ENCODE measurements around the gene CD80. TPM values are rescaled to one million over a fixed set of nuclear protein-coding genes. Genes with fewer than 3 reads are reported as not detected.

The CD80 gene
- total RNA-seq, 3 donors from 2014 or later (not counting 1 experiment from before 2014, with no cell fraction given), result 0.40 to 1.1 TPM; not detected in 1

- Mint-ChIP-seq H3K4me1 (no peaks in the 10 kb centered on the region), H3K27me3 (ENCODE audit: low read depth in 2 of 2) (peaks cover 0 to 3% of the 10 kb centered on the region in 2 donors), H3K36me3 (no peaks in the 10 kb centered on the region), H3K9me3 (no peaks in the 10 kb centered on the region), H3K27ac (no peak overlapping the region), H3K4me3 (no peak overlapping the region)
- ATAC-seq (no peak), DNase-seq (no peak)
- Histone ChIP-seq H3K4me3 (ENCODE audit: low read length) (no peak overlapping the region), H3K36me3 (ENCODE audit: control insufficient read depth, insufficient read depth, low read length) (no peaks in the 10 kb centered on the region), H3K4me1 (ENCODE audit: control insufficient read depth, insufficient read depth, low read length) (no peaks in the 10 kb centered on the region), H3K9me3 (ENCODE audit: control insufficient read depth, insufficient read depth, low read length) (no peaks in the 10 kb centered on the region), H3K27ac (ENCODE audit: low read length) (no peak overlapping the region), H3K27me3 (ENCODE audit: control insufficient read depth, insufficient read depth, low read length) (no peaks in the 10 kb centered on the region)
- intact Hi-C loops (cut with micrococcal nuclease), result no loop called here
- 53% methylated on average over 3 of the region's 3 CpGs for WGBS (ENCODE audit: insufficient coverage)
- no peak for TF ChIP-seq CTCF (IDR thresholded peaks at IDR 0.05)
Measured at GRCh38 chr3:119548341-119548740, 11.1 kb downstream of the CD80 start.

GRCh38 chr3:119547227-119547626, 12.2 kb downstream of the CD80 start:
- intact Hi-C loops (cut with micrococcal nuclease), result no loop called here
- no peak for TF ChIP-seq CTCF (IDR thresholded peaks at IDR 0.05)

GRCh38 chr3:119543147-119543546, 16.3 kb downstream of the CD80 start:
- no peaks in the 10 kb centered on the region for H3K4me1 ChIP-seq (ENCODE audit: control insufficient read depth, insufficient read depth, low read length)
- no peak for DNase-seq
- Mint-ChIP-seq H3K4me3 (no peak overlapping the region), H3K36me3 (no peaks in the 10 kb centered on the region), H3K4me1 (no peaks in the 10 kb centered on the region), H3K27me3 (ENCODE audit: low read depth in 2 of 2) (peaks cover 0 to 3% of the 10 kb centered on the region in 2 donors), H3K27ac (no peak overlapping the region), H3K9me3 (no peaks in the 10 kb centered on the region)
- H3K27me3 ChIP-seq (ENCODE audit: control insufficient read depth, insufficient read depth, low read length), result no peaks in the 10 kb centered on the region
- H3K4me3 ChIP-seq (ENCODE audit: low read length), result no peak overlapping the region
- no peak for TF ChIP-seq CTCF (IDR thresholded peaks at IDR 0.05)
- no peak for ATAC-seq
- intact Hi-C loops (cut with micrococcal nuclease), result no loop called here
- no peaks in the 10 kb centered on the region for H3K36me3 ChIP-seq (ENCODE audit: control insufficient read depth, insufficient read depth, low read length)
- H3K27ac ChIP-seq (ENCODE audit: low read length), result no peak overlapping the region
- WGBS (ENCODE audit: insufficient coverage), result 98% methylated on average over 7 of the region's 7 CpGs
- no peaks in the 10 kb centered on the region for H3K9me3 ChIP-seq (ENCODE audit: control insufficient read depth, insufficient read depth, low read length)

More at GRCh38 chr3:119547227-119547626, 12.2 kb downstream of the CD80 start:
- no peaks in the 10 kb centered on the region for H3K4me1 Mint-ChIP-seq
- H3K27me3 Mint-ChIP-seq (ENCODE audit: low read depth in 2 of 2), result peaks cover 0 to 3% of the 10 kb centered on the region in 2 donors
- no CpG with 5 or more reads among the region's 1 CpG for WGBS (ENCODE audit: insufficient coverage)
- H3K27ac Mint-ChIP-seq, result no peak overlapping the region
- Histone ChIP-seq H3K27ac (ENCODE audit: low read length) (no peak overlapping the region), H3K27me3 (ENCODE audit: control insufficient read depth, insufficient read depth, low read length) (no peaks in the 10 kb centered on the region), H3K4me3 (ENCODE audit: low read length) (no peak overlapping the region), H3K4me1 (ENCODE audit: control insufficient read depth, insufficient read depth, low read length) (no peaks in the 10 kb centered on the region), H3K9me3 (ENCODE audit: control insufficient read depth, insufficient read depth, low read length) (no peaks in the 10 kb centered on the region), H3K36me3 (ENCODE audit: control insufficient read depth, insufficient read depth, low read length) (no peaks in the 10 kb centered on the region)
- DNase-seq (no peak), ATAC-seq (no peak)
- H3K36me3 Mint-ChIP-seq, result no peaks in the 10 kb centered on the region
- no peaks in the 10 kb centered on the region for H3K9me3 Mint-ChIP-seq
- H3K4me3 Mint-ChIP-seq, result no peak overlapping the region

- ATAC-seq, result no peak
- H3K27me3 Mint-ChIP-seq (ENCODE audit: low read depth in 2 of 2), result no peaks in the 10 kb centered on the region
- Histone ChIP-seq H3K4me3 (ENCODE audit: low read length) (no peak overlapping the region), H3K36me3 (ENCODE audit: control insufficient read depth, insufficient read depth, low read length) (no peaks in the 10 kb centered on the region), H3K4me1 (ENCODE audit: control insufficient read depth, insufficient read depth, low read length) (no peaks in the 10 kb centered on the region), H3K27me3 (ENCODE audit: control insufficient read depth, insufficient read depth, low read length) (no peaks in the 10 kb centered on the region), H3K27ac (ENCODE audit: low read length) (no peak overlapping the region), H3K9me3 (ENCODE audit: control insufficient read depth, insufficient read depth, low read length) (no peaks in the 10 kb centered on the region)
- DNase-seq, result no peak
- H3K4me3 Mint-ChIP-seq, result no peak overlapping the region
- intact Hi-C loops (cut with micrococcal nuclease), result no loop called here
- WGBS (ENCODE audit: insufficient coverage), result no CpG with 5 or more reads among the region's 2 CpGs
- no peaks in the 10 kb centered on the region for H3K36me3 Mint-ChIP-seq
- H3K27ac Mint-ChIP-seq, result no peak overlapping the region
- no peaks in the 10 kb centered on the region for H3K4me1 Mint-ChIP-seq
- TF ChIP-seq CTCF (IDR thresholded peaks at IDR 0.05), result no peak
- no peaks in the 10 kb centered on the region for H3K9me3 Mint-ChIP-seq
Measured at GRCh38 chr3:119542168-119542767, 17.1 kb downstream of the CD80 start.
